ENCODE data around the gene FBN1.

The FBN1 gene

DNA sequence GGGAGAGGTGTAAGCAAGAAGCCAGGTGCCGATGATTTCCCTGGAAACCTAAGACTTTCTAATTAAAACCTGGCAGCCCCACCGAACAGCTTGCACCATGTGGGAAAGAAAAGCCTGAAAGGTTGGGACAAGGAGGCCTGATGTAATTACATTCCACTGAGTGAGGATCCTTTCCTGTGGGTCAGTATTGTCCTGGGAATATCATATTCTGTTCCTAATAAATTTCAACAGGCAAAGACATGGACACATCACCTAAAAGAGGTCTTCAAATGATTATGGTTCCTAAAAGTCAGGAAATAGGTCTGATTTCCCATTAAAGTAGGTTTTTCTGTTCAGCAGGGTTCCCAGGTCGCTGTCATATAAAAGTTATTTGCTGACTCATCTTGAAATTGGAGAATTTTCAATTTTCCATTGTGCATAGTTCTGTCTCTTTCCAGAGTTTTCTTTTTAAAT, 255.8 kb downstream of the FBN1 start:
- H3K4me3 ChIP-seq (ENCODE audit: extremely low read depth, insufficient read depth, low read length, poor library complexity, severe bottlenecking), result no peak overlapping the region
- H3K36me3 ChIP-seq (ENCODE audit: control insufficient read depth, insufficient read depth, low read length), result no peaks in the 10 kb centered on the region
- H3K27ac ChIP-seq (ENCODE audit: low read depth, low read length, severe bottlenecking), result no peak overlapping the region
- H3K4me1 ChIP-seq (ENCODE audit: control insufficient read depth, insufficient read depth, low read length, poor library complexity, severe bottlenecking), result peaks cover 13% of the 10 kb centered on the region
- H3K9me3 ChIP-seq (ENCODE audit: control insufficient read depth, low read length), result no peaks in the 10 kb centered on the region
- 86% methylated on average over 1 of the region's 3 CpGs; no CpG with 5 or more reads in 1 of the 2 experiments for WGBS, 2 experiments (ENCODE audit: insufficient coverage in 2 of 2)

DNA sequence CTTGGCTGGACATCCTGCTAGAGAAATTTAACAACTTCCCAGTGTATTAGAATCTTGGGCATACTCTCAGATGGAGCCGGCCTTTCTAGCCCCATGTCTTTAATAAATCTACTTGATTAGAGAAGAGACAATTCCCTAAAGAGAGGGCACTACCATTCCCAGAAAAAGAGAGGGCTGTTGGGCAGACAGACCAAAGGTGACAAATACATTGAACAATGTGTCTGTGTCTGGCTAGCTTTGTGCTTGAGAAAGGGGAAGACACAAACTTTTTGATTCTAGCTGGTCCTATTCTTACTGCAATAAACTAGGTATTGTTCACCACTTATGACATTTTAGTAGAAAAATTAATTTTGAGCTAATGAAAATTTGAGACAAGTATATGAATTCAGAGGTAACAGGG, 256.6 kb downstream of the FBN1 start:
- Histone ChIP-seq H3K36me3 (ENCODE audit: control insufficient read depth, insufficient read depth, low read length) (no peaks in the 10 kb centered on the region), H3K27ac (ENCODE audit: low read depth, low read length, severe bottlenecking) (no peak overlapping the region), H3K9me3 (ENCODE audit: control insufficient read depth, low read length) (no peaks in the 10 kb centered on the region), H3K4me3 (ENCODE audit: extremely low read depth, insufficient read depth, low read length, poor library complexity, severe bottlenecking) (no peak overlapping the region), H3K4me1 (ENCODE audit: control insufficient read depth, insufficient read depth, low read length, poor library complexity, severe bottlenecking) (peaks cover 13% of the 10 kb centered on the region)
- no CpG with 5 or more reads among the region's 1 CpG for WGBS, 2 experiments (ENCODE audit: insufficient coverage in 2 of 2)

DNA sequence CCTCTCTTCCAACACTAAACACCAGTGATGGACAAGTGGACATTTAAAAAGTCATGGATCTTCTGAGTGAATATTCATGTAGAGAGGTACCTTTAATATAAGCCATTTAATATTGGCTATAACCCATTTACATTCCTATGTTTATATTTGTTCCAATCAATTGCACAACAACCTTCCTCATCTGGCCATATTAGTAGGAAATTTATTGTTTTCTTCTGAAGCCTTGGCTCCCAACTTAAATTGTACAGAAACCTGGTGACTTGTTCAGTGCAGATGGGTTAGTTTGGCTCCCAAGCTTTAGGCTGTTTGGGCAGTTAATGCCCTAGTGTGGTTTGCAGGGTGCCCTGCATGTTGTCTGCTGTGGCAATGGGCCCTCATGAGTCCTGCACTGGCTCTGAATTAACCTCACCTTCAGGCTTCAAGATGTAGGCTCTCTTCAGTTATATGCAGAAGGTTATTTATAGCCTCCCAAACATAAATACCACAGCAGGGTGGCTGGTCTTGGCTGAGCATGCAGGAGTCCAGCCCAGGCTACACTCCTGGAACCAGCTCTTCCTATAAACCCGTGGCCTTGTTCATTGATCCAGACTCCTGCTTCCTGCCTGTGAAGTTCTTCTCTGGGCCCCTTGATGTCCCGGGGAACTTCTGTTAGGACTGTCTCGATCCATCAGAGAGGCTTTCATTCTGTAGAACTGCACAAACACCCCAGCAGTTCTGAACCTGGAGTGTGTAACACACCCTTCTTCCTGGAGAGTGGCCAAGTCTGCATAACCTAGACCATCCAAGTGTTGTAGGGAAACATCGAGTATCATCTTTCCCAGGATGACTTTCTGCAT, 257.3 kb downstream of the FBN1 start:
- Histone ChIP-seq H3K4me3 (ENCODE audit: extremely low read depth, insufficient read depth, low read length, poor library complexity, severe bottlenecking) (no peak overlapping the region), H3K9me3 (ENCODE audit: control insufficient read depth, low read length) (no peaks in the 10 kb centered on the region), H3K36me3 (ENCODE audit: control insufficient read depth, insufficient read depth, low read length) (no peaks in the 10 kb centered on the region), H3K4me1 (ENCODE audit: control insufficient read depth, insufficient read depth, low read length, poor library complexity, severe bottlenecking) (peaks cover 13% of the 10 kb centered on the region), H3K27ac (ENCODE audit: low read depth, low read length, severe bottlenecking) (no peak overlapping the region)
- WGBS, 2 experiments (ENCODE audit: insufficient coverage in 2 of 2), result 88 to 91% methylated on average over 3 to 4 of the region's 4 CpGs

DNA sequence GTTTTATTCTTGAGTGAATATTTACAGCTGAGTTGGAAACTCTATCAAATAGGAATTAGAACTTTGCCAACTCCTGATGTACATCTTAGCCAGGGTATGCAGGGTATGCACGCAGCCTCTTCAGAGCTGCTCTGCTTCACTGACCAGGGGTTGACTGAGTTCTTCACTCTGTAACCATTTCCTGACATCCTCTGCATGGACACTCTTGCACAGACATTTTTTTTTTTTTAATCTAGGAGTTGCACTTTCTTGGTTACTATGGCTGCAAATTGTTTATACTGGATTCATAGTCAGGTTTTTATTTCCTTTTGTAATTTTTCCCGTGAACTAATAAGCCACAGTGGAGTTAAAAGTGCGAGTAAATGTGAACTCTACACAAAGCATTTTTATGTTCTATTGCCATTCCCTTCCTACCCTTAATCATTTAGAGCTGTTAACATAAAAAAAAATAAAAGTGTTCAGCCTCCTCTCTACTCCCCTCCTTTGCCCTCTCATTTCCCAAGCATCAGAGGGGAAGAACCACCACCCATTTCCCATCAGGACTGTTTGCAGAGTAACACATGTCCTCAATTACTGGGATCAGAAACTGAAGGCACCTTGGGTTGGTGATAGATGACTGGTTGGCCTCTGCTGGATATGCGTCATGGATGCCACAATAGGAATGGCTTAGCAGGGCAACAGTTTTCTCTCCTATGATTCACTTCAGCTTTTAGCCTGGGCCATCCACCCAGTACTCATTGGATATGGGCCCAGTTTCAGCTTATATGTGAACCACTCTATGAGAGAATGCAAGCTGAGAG, 260.3 kb downstream of the FBN1 start:
- H3K4me3 ChIP-seq (ENCODE audit: extremely low read depth, insufficient read depth, low read length, poor library complexity, severe bottlenecking), result no peak overlapping the region
- peaks cover 13% of the 10 kb centered on the region for H3K4me1 ChIP-seq (ENCODE audit: control insufficient read depth, insufficient read depth, low read length, poor library complexity, severe bottlenecking)
- no peaks in the 10 kb centered on the region for H3K9me3 ChIP-seq (ENCODE audit: control insufficient read depth, low read length)
- no peak overlapping the region for H3K27ac ChIP-seq (ENCODE audit: low read depth, low read length, severe bottlenecking)
- WGBS, 2 experiments (ENCODE audit: insufficient coverage in 2 of 2), result 94 to 97% methylated on average over 2 to 3 of the region's 4 CpGs
- no peaks in the 10 kb centered on the region for H3K36me3 ChIP-seq (ENCODE audit: control insufficient read depth, insufficient read depth, low read length)

DNA sequence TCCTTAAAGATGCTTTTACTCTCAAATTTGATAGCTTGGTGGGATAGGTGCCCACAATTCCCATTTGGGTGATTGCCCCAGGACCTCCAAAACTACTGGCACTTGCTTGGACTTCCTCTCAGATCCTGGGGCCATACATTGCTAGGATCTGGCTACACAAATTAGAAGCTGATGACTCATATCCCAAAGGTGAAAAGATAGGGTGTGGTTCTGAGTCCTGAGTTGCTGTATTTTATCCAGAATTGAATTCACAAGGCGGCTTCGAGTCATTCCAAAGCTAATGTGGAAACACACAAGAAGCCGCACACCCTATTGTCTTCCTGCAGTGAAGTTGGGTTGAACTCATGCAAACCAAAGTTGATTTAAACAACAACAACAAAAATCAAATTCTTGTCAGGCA, 260.9 kb downstream of the FBN1 start:
- H3K4me3 ChIP-seq (ENCODE audit: extremely low read depth, insufficient read depth, low read length, poor library complexity, severe bottlenecking), result no peak overlapping the region
- no peak overlapping the region for H3K27ac ChIP-seq (ENCODE audit: low read depth, low read length, severe bottlenecking)
- H3K36me3 ChIP-seq (ENCODE audit: control insufficient read depth, insufficient read depth, low read length), result no peaks in the 10 kb centered on the region
- no peaks in the 10 kb centered on the region for H3K9me3 ChIP-seq (ENCODE audit: control insufficient read depth, low read length)
- 100% methylated on average over 2 of the region's 3 CpGs for WGBS, 2 experiments (ENCODE audit: insufficient coverage in 2 of 2)
- H3K4me1 ChIP-seq (ENCODE audit: control insufficient read depth, insufficient read depth, low read length, poor library complexity, severe bottlenecking), result peaks cover 12% of the 10 kb centered on the region

DNA sequence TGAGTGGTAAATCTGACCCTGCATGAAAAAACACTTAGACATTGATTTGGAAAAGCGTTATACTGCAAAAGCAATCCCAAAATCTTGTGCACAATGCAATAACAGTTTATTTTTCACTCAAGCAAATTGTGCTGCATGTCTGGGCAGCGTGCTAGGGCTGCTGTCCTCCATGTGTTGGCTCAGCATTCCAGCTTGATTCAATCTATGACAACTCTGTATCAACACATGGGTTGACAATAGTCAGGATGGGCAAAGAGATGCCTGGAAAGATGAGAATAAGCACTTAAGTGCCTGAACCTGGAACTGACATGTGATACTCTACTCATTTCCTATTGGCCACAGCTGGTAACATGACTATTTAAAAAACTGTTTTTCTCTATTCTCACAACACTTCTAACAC, 262.5 kb downstream of the FBN1 start:
- peaks cover 1% of the 10 kb centered on the region for H3K9me3 ChIP-seq (ENCODE audit: control insufficient read depth, low read length)
- H3K27ac ChIP-seq (ENCODE audit: low read depth, low read length, severe bottlenecking), result no peak overlapping the region
- 100% methylated on average over 2 of the region's 2 CpGs for WGBS, 2 experiments (ENCODE audit: insufficient coverage in 2 of 2)
- H3K4me3 ChIP-seq (ENCODE audit: extremely low read depth, insufficient read depth, low read length, poor library complexity, severe bottlenecking), result no peak overlapping the region
- no peaks in the 10 kb centered on the region for H3K36me3 ChIP-seq (ENCODE audit: control insufficient read depth, insufficient read depth, low read length)
- no peaks in the 10 kb centered on the region for H3K4me1 ChIP-seq (ENCODE audit: control insufficient read depth, insufficient read depth, low read length, poor library complexity, severe bottlenecking)

DNA sequence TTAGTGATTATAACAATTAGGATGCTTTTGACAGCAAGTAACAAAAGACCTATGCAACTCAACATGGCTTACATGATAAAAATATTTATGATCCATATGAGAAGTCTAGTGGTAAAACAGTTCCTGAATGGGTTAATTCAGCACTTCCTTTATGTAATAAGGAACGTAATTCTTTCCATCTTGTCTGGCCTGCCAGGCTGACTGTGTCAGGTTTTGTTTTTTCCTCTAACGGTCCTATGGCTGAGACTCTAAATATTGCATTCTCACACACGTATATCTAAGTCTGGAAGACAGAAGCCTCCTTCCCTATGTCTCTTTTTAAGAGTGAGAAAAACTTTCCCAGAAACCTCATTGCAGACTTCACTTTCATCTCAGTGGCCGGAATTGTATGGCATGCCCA, 263.6 kb downstream of the FBN1 start:
- H3K4me3 ChIP-seq (ENCODE audit: extremely low read depth, insufficient read depth, low read length, poor library complexity, severe bottlenecking), result no peak overlapping the region
- peaks cover 8% of the 10 kb centered on the region for H3K9me3 ChIP-seq (ENCODE audit: control insufficient read depth, low read length)
- H3K36me3 ChIP-seq (ENCODE audit: control insufficient read depth, insufficient read depth, low read length), result no peaks in the 10 kb centered on the region
- no peak overlapping the region for H3K27ac ChIP-seq (ENCODE audit: low read depth, low read length, severe bottlenecking)
- H3K4me1 ChIP-seq (ENCODE audit: control insufficient read depth, insufficient read depth, low read length, poor library complexity, severe bottlenecking), result no peaks in the 10 kb centered on the region
- 86 to 92% methylated on average over 2 of the region's 4 CpGs for WGBS, 2 experiments (ENCODE audit: insufficient coverage in 2 of 2)

DNA sequence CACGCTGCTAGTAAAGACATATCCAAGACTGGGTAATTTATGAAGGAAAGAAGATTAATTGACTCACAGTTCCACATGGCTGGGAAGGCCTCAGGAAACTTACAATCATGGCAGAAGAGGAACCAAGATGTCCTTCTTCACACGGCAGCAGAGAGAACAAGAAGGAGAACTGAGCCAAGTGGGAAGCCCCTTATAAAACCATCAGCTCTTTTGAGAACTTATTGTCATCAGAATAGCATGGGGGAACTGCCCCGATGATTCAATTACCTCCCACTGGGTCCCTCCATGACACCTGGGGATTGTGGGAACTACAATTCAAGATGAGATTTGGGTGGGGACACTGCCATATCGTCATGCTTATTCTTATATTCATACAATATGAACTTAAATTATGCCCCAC, 265.3 kb downstream of the FBN1 start:
- peaks cover 8% of the 10 kb centered on the region for H3K9me3 ChIP-seq (ENCODE audit: control insufficient read depth, low read length)
- WGBS, 2 experiments (ENCODE audit: insufficient coverage in 2 of 2), result 94 to 100% methylated on average over 1 to 2 of the region's 4 CpGs
- H3K4me3 ChIP-seq (ENCODE audit: extremely low read depth, insufficient read depth, low read length, poor library complexity, severe bottlenecking), result no peak overlapping the region

DNA sequence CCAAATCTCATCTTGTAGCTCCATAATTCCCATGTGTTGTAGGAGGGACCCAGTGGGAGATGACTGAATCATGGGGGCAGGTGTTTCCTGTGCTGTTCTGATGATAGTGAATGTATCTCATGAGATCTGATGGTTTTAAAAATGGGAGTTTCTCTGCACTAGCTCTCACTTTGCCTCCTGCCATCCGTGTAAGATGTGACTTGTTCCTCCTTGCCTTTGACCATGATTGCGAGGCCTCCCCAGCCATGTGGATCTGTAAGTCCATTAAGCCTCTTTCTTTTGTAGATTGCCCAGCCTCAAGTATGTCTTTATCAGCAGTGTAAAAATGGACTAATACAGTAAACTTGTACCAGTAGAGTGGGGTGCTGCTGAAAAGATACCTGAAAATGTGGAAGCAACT, 269.7 kb downstream of the FBN1 start:
- no peak overlapping the region for H3K27ac ChIP-seq (ENCODE audit: low read depth, low read length, severe bottlenecking)
- no peaks in the 10 kb centered on the region for H3K36me3 ChIP-seq (ENCODE audit: control insufficient read depth, insufficient read depth, low read length)
- no peaks in the 10 kb centered on the region for H3K4me1 ChIP-seq (ENCODE audit: control insufficient read depth, insufficient read depth, low read length, poor library complexity, severe bottlenecking)
- H3K4me3 ChIP-seq (ENCODE audit: extremely low read depth, insufficient read depth, low read length, poor library complexity, severe bottlenecking), result no peak overlapping the region
- peaks cover 8% of the 10 kb centered on the region for H3K9me3 ChIP-seq (ENCODE audit: control insufficient read depth, low read length)
- WGBS, 2 experiments (ENCODE audit: insufficient coverage in 2 of 2), result 85 to 94% methylated on average over 2 of the region's 2 CpGs

More for the DNA sequence above, 265.3 kb downstream of the FBN1 start:
- Histone ChIP-seq H3K27ac (ENCODE audit: low read depth, low read length, severe bottlenecking) (no peak overlapping the region), H3K4me1 (ENCODE audit: control insufficient read depth, insufficient read depth, low read length, poor library complexity, severe bottlenecking) (no peaks in the 10 kb centered on the region), H3K36me3 (ENCODE audit: control insufficient read depth, insufficient read depth, low read length) (no peaks in the 10 kb centered on the region)

DNA sequence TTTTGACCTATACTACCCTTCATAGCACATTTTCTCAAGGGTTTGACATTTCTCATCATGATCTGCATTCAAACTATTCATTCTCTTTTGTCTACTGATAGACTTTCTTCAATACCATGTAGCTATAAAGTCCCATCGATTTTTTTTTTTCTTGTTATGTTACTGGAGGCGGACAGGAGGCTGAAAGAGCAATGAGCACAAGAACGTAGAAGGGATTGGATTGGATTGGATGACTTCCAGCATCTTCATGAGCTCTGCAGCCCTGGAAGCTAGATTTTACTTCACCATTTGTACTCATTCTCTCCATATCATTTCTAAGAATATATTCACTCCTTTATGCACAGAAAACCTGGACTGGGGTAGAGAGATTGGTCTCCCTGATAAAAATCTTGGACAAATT, 271.0 kb downstream of the FBN1 start:
- Histone ChIP-seq H3K36me3 (ENCODE audit: control insufficient read depth, insufficient read depth, low read length) (no peaks in the 10 kb centered on the region), H3K27ac (ENCODE audit: low read depth, low read length, severe bottlenecking) (no peak overlapping the region), H3K9me3 (ENCODE audit: control insufficient read depth, low read length) (peaks cover 8% of the 10 kb centered on the region), H3K4me3 (ENCODE audit: extremely low read depth, insufficient read depth, low read length, poor library complexity, severe bottlenecking) (no peak overlapping the region), H3K4me1 (ENCODE audit: control insufficient read depth, insufficient read depth, low read length, poor library complexity, severe bottlenecking) (no peaks in the 10 kb centered on the region)
- WGBS, 2 experiments (ENCODE audit: insufficient coverage in 2 of 2), result no CpG with 5 or more reads among the region's 3 CpGs
